Stimulated activated naive CD4-positive, alpha-beta T cell treated with Interleukin-2 at 50 U/mL for 16 hours (primary cell): ENCODE data around the gene USP35.
"Not testable (repeated sequence)": the region's sequence is repeated elsewhere in the genome, so short reads cannot be mapped to it uniquely, and the experiment has no call there.

Experiments used
- DNase-seq: peaks from one replicate; lab custom pipeline; 2025; lab: John Stamatoyannopoulos, UW

USP35 gene

GRCh38 chr11:78170874-78171549 is 17.7 kb upstream of the USP35 start:
- no peak for DNase-seq

- DNase-seq = no peak
Measured at GRCh38 chr11:78171951-78172350, 16.8 kb upstream of the USP35 start.

GRCh38 chr11:78175862-78176261 is 12.9 kb upstream of the USP35 start:
- not testable (repeated sequence) for DNase-seq

- no peak for DNase-seq
Measured at GRCh38 chr11:78176605-78177141, 12.0 kb upstream of the USP35 start.

- no peak for DNase-seq
Measured at GRCh38 chr11:78177216-78177615, 11.5 kb upstream of the USP35 start.

GRCh38 chr11:78179459-78180071 is 9.2 kb upstream of the USP35 start:
- DNase-seq = no peak

DNA sequence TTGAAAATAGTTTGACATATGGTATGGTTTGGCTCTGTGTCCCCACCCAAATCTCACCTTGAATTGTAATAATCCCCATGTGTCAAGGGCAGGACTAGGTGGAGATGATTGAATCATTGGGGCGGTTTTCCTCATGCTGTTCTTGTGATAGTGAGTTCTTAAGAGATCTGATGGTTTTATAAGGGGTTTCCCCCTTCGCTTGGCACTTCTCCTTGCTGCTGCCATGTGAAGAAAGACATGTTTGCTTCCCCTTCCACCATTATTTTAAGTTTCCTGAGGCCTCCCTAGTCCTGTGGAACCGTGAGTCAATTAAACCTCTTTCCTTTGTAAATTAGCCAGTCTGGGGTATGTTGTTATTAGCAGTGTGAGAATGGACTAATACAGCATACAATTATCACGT is 8.0 kb upstream of the USP35 start:
- no peak for DNase-seq

DNA sequence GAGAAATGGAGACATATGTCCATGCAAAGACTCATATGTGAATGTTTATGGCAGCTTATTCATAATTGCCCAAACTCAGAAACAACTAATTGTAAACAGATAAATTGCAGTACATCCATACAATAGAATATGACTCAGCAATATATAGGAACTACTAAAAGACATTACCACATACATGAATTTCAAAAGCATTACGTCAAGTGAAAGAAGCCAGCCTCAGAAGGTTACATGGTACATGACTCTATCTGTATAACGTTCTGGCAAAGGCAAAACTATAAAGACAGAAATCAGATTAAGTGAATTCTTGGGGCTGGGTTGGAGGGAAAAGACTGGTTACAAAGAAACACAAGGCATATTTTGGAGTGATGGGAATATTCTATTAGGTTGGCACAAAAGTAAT is 7.5 kb upstream of the USP35 start:
- no peak for DNase-seq

GRCh38 chr11:78187366-78188285 is 1.1 kb upstream of the USP35 start:
- peak; percentile 84 for DNase-seq

DNA sequence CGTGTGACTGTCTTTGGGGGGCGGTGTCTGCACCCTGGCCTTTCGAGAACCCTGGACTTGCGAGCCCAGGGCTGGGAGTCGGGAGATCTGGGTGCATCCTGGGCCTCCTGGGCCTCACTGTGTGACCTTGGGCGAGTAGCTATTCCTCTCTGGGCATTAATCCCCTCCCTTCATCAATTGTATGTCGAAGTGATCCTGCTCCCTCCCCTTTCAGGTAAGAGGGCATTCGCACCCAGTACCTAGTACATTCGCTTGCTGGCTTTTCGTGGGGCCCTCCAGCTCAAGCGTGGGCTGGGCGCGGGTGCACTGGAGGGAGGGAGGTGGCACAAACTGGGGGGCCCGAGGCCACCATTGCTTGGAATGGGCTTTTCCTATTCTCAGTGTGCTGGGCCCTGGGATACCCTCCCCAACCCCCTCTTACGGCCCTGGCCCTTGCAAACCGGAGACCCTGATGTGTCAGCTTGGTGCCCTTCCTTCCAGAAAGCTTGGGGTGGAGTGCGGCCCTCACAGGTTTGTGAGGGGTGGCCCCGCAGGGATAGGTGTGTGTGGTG is 530 bp downstream of the USP35 start:
- DNase-seq = no peak

GRCh38 chr11:78189851-78190250 is 1.1 kb downstream of the USP35 start:
- no peak for DNase-seq

DNA sequence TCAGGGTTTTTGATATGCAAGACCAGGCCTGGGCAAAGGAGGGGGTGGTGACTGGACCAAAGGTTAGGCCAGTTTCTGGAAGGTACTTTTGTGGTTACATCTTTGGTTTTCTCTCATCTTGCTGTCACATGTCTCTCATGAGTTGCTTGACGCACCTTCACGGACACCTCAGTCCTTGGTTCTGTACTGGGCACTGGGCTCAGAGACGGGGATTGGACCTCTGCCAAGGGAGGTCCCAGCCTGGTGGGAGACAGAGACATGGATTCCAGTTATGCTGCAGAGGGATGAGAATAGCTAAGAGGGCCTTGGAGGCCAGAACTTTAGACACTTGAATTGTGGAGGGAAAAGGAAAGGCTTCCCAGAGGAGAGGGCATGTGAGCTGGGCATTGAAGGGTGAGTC is 1.7 kb downstream of the USP35 start:
- no peak for DNase-seq

DNA sequence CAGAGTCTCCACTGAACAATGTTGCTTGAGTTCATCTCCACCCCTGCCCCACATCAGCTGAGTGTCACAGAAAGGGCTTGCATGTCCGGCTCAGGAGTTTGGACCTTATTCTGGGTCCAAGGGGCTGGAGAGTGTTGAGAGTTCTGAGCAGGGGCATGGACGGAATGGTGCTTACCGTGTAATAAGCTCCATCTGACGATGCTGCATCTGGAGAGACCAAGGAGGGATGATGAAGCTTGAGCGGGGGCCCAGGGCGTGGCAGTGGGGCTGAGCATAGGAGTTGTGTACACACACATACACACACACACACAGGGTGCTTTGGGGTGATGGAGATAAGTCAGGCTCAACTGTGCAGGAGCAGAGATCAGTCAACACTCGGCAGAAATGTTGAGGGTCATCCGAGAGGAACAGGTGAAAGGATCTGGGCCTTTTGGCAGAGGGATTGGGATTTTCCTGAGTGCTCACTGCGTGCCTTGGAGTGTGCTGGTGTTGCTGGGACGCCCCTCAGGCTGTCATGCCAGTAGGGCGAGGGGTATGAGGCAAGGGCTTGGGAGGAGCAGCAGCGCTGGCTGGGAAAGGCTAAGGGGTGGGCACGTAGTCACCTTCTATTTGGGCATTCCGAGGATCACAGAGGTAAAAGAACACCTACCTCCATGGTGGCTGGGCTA is 2.3 kb downstream of the USP35 start:
- DNase-seq = no peak

DNA sequence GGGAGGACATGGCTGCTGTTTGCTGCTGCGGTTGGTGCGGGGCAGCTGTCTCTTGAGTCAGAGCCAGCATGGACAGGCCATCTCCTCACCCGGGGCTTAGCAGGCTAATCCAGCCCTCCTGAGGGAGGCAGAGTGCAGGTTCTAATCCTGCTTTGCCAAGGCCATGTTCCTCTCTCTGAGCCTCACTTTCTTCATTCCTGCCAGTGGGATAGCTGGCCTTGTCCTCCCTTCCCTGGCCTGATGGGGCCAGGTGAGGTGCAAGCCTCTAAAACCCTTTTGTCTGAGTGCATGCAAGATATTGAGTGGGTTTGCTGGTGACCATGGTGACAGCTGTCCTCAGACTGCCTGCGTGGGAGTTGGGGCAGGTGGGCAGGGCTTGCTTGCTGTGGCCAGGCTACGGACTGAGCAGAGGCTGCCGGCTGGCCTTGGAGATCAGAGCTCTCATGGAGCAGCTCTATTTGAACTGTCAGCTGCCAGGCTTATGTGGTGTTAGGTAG is 3.6 kb downstream of the USP35 start:
- no peak for DNase-seq

DNA sequence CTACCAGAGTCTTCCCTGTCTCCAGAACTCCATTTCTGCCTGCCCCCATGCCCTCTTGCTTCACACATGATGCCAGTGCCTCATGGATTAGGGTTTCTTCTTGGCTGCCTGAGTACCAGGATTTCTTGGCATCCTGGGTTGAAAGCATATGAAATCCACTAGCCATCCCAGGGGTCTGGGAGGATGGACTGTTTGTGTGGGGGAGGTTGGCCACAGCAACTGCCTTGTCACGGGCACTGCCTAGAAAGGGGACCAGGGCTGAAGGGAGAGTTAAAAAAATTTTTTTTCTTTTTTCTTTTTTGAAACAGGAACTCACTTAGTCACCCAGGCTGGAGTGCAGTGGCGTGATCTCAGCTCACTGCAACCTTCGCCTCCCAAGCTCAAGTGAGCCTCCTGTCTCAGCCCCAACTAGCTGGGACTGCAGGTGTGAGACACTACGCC is 4.2 kb downstream of the USP35 start:
- DNase-seq = no peak

DNA sequence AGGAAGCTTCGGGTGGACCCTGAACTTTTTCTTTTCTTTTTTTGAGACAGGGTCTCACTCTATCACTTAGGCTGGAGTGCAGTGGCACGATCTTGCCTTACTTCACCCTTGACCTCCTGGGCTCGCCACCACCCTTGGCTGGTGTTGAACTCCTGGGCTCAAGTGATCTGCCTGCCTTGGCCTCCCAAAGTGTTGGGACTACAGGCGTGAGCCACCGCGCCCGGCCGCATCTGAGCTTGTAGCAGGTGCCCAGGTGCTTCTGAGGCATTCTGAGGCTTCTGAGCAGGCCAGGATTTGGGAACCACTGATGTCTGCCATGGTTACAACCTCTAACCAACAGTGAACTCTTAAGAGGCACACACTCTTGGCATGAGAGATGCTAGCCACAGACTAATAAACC is 5.1 kb downstream of the USP35 start:
- DNase-seq = no peak

DNA sequence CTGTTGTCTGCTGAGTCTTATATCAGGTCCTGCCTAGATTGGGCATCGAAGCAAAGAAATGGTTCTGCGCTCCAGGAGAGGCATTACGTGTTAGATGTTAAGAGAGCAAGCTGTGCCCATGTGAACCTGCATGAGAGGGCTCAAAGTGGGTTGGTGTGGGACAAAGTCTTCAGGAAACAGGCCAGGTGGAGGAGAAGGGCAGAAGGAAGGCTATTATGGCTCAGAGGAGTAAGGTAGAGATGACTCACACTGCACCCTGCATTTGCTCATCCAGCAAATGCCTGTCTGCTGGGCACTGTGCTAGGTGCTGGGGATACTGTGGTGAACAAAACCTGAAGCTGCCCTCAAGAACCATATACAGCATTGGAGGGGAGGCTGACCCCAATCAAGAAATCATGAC is 5.8 kb downstream of the USP35 start:
- DNase-seq = no peak

GRCh38 chr11:78195917-78196560 is 7.3 kb downstream of the USP35 start:
- no peak for DNase-seq

DNA sequence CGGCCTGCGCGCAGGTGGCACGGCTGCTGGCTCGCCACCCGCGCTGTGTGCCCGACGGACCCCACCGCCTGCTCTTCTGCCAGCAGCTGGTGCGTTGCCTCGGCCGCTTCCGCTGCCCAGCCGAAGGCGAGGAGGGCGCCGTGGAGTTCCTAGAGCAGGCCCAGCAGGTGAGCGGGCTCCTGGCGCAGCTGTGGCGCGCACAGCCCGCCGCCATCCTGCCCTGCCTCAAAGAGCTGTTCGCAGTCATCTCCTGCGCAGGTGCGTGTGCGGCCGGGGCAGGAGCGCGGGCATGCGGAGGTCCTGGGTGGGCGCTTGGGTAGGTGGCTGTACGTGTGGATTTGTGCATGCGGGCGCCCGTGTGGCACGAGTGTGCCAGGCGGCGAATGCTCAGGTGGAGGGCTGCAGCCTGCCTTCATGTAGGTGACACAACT is 8.0 kb downstream of the USP35 start:
- no peak for DNase-seq

- no peak for DNase-seq
Measured at GRCh38 chr11:78197816-78198215, 9.1 kb downstream of the USP35 start.
